Erythroblast (primary cell): ENCODE results near the gene EPHA2.

Source experiments
- GATA1 ChIP-seq: IDR thresholded peaks from 2 replicates; pipeline ENCODE4 v1.6.1; 2011; ENCODE audit warnings: low read depth, mild to moderate bottlenecking, control low read depth, low read length, moderate library complexity
- POLR2A ChIP-seq: IDR thresholded peaks from 2 replicates; pipeline ENCODE4 v1.6.1; 2011; ENCODE audit warnings: mild to moderate bottlenecking, low read length

DNA sequence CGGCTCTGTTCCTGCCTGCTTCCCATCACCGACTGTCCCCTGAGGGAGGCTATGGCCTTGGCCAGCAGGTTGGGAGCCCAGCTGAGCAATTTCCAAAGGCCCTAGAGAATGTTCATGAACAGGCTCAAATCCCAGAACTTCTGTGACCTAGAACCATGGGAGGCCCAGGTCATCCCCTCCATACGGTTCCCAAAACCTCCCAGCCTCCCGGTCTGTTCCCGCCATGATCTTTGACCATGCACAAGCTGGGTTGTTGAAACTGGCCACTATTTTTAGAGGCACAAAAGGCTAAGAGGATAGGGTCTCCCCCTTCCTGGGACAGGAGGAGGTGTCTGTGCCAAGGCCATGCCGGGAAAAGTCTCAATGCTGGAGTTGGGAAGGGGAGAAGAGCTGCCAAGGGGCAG is 27.5 kb downstream of the EPHA2 start:
- TF ChIP-seq POLR2A (no peak), GATA1 (no peak)
